HG02571 (cell line): ENCODE data around the gene ATXN2L.
"Not testable (repeated sequence)": the region's sequence is repeated elsewhere in the genome, so short reads cannot be mapped to it uniquely, and the experiment has no call there.

ENCODE experiments used
- ATAC-seq: cut with Tn5 transposase; IDR thresholded peaks from one replicate; pipeline ENCODE4 v1.9.1; 2021; ENCODE audit warnings: mild to moderate bottlenecking, moderate library complexity; ENCODE audit not compliant: unreplicated experiment

ATXN2L gene, protein sequence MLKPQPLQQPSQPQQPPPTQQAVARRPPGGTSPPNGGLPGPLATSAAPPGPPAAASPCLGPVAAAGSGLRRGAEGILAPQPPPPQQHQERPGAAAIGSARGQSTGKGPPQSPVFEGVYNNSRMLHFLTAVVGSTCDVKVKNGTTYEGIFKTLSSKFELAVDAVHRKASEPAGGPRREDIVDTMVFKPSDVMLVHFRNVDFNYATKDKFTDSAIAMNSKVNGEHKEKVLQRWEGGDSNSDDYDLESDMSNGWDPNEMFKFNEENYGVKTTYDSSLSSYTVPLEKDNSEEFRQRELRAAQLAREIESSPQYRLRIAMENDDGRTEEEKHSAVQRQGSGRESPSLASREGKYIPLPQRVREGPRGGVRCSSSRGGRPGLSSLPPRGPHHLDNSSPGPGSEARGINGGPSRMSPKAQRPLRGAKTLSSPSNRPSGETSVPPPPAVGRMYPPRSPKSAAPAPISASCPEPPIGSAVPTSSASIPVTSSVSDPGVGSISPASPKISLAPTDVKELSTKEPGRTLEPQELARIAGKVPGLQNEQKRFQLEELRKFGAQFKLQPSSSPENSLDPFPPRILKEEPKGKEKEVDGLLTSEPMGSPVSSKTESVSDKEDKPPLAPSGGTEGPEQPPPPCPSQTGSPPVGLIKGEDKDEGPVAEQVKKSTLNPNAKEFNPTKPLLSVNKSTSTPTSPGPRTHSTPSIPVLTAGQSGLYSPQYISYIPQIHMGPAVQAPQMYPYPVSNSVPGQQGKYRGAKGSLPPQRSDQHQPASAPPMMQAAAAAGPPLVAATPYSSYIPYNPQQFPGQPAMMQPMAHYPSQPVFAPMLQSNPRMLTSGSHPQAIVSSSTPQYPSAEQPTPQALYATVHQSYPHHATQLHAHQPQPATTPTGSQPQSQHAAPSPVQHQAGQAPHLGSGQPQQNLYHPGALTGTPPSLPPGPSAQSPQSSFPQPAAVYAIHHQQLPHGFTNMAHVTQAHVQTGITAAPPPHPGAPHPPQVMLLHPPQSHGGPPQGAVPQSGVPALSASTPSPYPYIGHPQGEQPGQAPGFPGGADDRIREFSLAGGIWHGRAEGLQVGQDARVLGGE

DNA sequence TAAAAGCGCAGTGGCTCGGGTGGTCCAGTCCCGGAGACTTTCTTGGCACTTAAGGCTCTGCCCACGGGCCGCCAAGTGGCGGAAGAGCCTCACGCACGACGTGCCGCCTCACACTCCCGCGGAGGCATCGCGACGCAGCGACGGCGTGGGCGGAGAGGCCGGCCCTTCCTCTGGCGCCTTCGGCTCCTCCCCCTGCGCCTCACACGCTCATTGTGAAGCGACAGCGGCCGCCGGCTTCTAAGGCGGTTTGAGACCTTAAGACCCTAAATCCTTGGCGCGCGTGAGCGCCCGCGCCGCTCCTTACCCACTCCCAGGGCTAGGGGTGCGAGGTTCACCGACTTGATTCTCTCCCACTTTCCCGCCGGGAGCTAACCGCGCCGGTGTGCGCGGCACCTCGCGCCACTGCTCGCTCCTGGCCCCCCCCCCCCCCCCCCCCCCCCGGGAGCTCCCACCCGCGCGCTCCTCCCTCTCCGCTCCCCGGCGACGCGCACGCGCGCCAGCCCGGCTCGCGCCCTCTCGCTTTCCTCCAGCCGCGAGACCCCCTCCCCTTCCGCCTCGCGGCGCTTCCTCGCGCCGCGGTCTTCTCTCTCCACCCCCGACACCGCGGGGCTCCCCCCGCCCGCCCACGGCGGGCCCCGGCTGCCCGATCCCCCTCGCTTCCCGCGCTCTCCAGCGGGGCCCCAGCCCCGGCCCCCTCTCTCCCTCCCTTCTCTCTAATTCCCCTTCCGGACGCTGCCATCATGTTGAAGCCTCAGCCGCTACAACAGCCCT, at the start of gene ATXN2L:
ATXN2L (plus strand) TSS at position 480 of the 771 bp plus-strand sequence; CDS start at position 741, 261 bp downstream.
- peak; percentile 36 for ATAC-seq

DNA sequence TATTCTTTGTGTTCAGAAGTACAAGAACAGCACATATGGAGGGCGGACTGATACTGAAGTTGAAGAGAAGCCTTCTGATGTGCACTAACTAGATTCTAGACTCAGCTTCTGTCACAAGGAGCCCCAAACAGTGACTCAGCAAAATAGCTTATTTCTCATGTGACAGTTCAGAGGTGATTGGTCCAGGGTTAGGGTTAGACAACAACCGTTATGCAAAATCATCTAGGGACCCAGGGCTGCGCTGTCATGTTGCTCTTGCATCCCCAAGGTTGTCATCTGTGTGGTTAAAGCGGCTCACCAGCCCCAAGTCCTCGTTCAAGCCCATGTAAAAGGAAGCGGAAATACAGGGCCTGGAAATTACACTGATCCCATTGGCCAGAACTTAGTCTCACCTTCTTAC, 41.1 kb upstream of the ATXN2L start:
- not testable (repeated sequence) for ATAC-seq

GRCh38 chr16:28782357-28782756, 40.4 kb upstream of the ATXN2L start:
- ATAC-seq = not testable (repeated sequence)

- ATAC-seq = peak; percentile 61
Observed at GRCh38 chr16:28802235-28803019, 20.4 kb upstream of the ATXN2L start.

DNA sequence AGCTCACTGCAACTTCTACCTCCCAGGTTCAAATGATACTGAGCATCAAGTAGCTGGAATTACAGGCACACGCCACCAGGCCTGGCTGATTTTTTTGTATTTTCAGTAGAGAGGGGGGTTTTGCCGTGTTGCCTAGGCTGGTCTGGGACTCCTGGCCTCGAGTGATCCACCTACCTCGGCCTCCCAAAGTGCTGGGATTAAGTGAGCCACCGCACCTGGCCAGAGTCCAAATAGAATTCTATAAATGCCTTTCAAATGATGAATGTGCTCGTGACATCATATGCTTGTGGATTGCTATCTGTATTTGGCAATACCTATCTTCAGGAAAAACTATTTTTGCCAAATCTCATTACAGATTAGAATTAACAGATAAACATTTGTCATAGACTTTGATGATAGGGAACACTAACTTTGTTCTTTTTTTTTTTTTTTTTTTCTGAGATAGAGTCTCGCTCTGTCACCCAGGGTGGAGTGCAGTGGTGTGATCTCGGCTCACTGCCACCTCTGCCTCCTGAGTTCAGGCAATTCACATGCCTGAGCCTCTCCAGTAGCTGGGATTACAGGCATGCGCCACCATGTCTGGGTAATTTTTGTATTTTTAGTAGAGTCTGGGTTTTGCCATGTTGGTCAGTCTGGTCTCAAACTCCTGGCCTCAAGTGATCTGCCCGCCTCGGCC, 15.2 kb upstream of the ATXN2L start:
- ATAC-seq = not testable (repeated sequence)

DNA sequence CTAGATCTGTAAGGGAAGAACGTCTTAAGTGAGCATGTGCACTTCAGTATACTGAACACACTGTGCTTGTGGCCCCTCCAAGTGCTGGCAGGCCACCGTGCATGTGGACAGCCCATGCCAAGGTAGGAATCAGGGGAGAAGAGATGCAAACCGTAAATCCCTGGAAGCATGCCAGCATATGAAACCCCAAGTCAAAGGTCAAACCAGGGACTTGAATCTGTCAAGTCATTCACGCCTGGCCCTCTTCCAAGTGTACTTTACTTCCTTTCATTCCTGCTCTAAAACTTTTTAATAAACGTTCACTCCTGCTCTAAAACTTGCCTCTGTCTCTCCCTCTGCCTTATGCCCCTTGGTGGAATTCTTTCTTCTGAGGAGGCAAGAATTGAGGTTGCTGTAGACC, 2.8 kb upstream of the ATXN2L start:
- ATAC-seq = no peak

DNA sequence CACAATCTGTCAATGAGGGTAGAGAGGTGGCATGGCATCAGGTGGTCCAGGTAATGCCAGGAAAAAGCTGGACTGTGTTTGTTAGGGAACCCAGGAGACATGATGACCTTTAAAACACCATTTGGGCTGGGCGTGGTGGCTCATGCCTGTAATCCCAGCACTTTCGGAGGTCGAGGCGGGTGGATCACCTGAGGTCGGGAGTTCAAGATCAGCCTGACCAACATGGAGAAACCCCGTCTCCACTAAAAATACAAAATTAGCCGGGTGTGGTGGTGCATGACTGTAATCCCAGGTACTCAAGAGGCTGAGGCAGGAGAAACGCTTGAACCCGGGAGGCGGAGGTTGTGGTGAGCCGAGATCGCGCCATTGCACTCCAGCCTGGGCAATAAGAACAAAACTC, 2.3 kb upstream of the ATXN2L start:
- not testable (repeated sequence) for ATAC-seq

GRCh38 chr16:28821874-28822519, 802 bp upstream of the ATXN2L start:
- ATAC-seq = no peak

GRCh38 chr16:28823291-28823872, 583 bp downstream of the ATXN2L start:
- peak; percentile 15 for ATAC-seq

DNA sequence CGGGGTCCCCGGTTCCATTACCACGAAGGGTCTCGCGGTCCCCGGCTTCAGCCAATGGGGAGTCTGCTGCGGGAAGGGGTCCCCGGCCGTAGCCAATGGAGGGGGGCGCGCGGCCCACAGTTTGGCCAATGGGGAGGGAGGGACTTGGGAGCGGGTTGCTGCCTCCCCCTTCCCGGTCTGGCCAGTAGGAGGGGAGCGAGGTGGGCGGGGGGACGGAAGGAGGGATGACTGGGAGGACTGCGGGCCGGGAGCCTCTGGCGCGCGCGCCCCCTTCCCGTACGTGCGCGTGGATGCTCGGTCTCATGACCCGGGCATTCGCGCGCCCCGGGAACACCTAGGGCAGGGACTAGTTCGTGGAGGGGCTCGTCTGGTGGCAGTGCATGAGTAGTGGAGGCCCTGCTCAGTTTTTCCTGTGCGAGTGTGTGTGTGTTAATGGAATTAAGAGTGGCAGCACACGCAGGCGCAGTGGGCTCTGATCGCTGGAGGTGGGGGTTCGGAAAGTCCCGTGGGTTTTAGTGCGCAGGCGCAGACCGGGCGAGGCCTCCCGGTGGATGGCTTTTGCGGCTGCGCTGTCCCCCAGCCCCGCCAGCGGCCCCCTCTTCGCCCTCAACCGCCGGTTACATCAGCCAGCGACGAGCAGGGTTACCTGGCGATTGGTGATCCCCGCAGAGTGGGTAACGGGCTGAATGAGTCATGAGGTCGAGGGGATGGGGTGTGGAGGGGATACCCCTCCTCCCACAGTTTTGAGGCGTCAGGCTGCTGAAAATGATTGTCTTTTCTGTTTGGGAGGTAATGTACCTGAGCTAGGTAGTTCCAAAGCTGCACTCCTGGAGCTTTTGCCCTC, 1.3 kb downstream of the ATXN2L start:
- peak; percentile 54 for ATAC-seq

- no peak for ATAC-seq
Observed at GRCh38 chr16:28824717-28824973, 1.8 kb downstream of the ATXN2L start.

DNA sequence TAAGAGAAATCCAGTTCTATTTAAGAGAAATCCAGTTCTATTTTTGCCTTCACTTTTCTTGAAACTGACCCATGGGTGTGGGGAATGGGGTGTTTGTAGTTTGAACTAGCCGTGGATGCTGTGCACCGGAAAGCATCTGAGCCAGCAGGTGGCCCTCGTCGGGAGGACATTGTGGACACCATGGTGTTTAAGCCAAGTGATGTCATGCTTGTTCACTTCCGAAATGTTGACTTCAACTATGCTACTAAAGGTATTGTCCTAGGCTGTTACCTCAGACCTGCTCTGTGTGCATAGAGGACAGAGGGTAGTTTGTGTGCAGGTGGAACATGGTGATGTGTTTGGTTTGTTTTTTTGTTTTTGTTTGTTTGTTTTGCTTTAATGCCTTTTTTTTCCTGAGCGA, 3.3 kb downstream of the ATXN2L start:
- no peak for ATAC-seq

GRCh38 chr16:28829747-28830146, 6.9 kb downstream of the ATXN2L start:
- no peak for ATAC-seq

GRCh38 chr16:28830531-28830930, 7.7 kb downstream of the ATXN2L start:
- no peak for ATAC-seq

DNA sequence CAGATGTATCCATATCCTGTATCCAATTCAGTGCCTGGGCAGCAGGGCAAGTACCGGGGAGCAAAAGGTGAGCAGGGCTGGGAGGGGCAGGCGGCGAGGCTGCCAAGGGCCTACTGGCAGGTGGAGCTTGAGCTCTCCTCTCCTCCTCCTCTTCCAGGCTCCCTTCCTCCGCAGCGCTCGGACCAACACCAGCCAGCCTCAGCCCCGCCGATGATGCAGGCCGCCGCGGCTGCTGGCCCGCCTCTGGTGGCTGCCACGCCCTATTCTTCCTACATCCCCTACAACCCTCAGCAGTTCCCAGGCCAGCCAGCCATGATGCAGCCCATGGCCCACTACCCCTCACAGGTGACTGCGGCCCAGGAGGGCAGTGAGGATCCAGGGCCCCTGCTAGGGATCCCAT, 11.6 kb downstream of the ATXN2L start:
- ATAC-seq = no peak

GRCh38 chr16:28834873-28835863, 12.4 kb downstream of the ATXN2L start:
- ATAC-seq = no peak
